Islet of Langerhans (tissue), 1 donor: ENCODE measurements around the gene MYL12A.
"Not testable (repeated sequence)": the region's sequence is repeated elsewhere in the genome, so short reads cannot be mapped to it uniquely, and the experiment has no call there.

ENCODE experiments used
- FAIRE-seq: peaks from one replicate; lab custom pipeline; 2011; peaks lifted over from hg19 to GRCh38; lab: Jason Lieb, UNC

The MYL12A gene

GRCh38 chr18:3247240-3248061 lies at the start of gene MYL12A:
MYL12A (plus strand) TSS chr18:3247801; CDS start chr18:3253248, 5,447 bp downstream.
- no peak for FAIRE-seq

GRCh38 chr18:3198260-3198860 lies 49.2 kb upstream of the MYL12A start:
- FAIRE-seq, result not testable (repeated sequence)

- peak; percentile 21 for FAIRE-seq
Observed at GRCh38 chr18:3199942-3200645, 47.5 kb upstream of the MYL12A start.

GRCh38 chr18:3205239-3205638 lies 42.4 kb upstream of the MYL12A start:
- FAIRE-seq, result no peak

GRCh38 chr18:3207565-3207964 lies 40.0 kb upstream of the MYL12A start:
- FAIRE-seq, result no peak

- FAIRE-seq, result no peak
Observed at GRCh38 chr18:3209859-3210569, 37.6 kb upstream of the MYL12A start.

- no peak for FAIRE-seq
Observed at GRCh38 chr18:3211236-3211992, 36.2 kb upstream of the MYL12A start.

- FAIRE-seq, result no peak
Observed at GRCh38 chr18:3212657-3213056, 34.9 kb upstream of the MYL12A start.

GRCh38 chr18:3213300-3214059 lies 34.1 kb upstream of the MYL12A start:
- peak; percentile 60 for FAIRE-seq

- no peak for FAIRE-seq
Observed at GRCh38 chr18:3214855-3215637, 32.6 kb upstream of the MYL12A start.

GRCh38 chr18:3216987-3217386 lies 30.6 kb upstream of the MYL12A start:
- no peak for FAIRE-seq

- peak; percentile 96 for FAIRE-seq
Observed at GRCh38 chr18:3217948-3218647, 29.5 kb upstream of the MYL12A start.

- FAIRE-seq, result no peak
Observed at GRCh38 chr18:3218819-3219218, 28.8 kb upstream of the MYL12A start.

GRCh38 chr18:3219241-3219630 lies 28.4 kb upstream of the MYL12A start:
- no peak for FAIRE-seq

- no peak for FAIRE-seq
Observed at GRCh38 chr18:3219631-3220335, 27.8 kb upstream of the MYL12A start, which contains the start of gene MYOM1. MYOM1 (minus strand) TSS chr18:3219968; CDS start chr18:3215223, 4,745 bp downstream.

- not testable (repeated sequence) for FAIRE-seq
Observed at GRCh38 chr18:3220868-3221267, 26.7 kb upstream of the MYL12A start.

GRCh38 chr18:3221496-3221895 lies 26.1 kb upstream of the MYL12A start:
- no peak for FAIRE-seq

- FAIRE-seq, result peak; percentile 43
Observed at GRCh38 chr18:3223356-3223755, 24.2 kb upstream of the MYL12A start.

- FAIRE-seq, result no peak
Observed at GRCh38 chr18:3224223-3224622, 23.4 kb upstream of the MYL12A start.
